Kidney (tissue), 14 donors: ENCODE data around the gene PLEKHA6. TPM values are rescaled to one million over a fixed set of nuclear protein-coding genes. Genes with fewer than 3 reads are reported as not detected.

Source experiments
- DNase-seq, 5 donors: peaks; one replicate each; pipeline ENCODE4 v3.0.0-alpha.2; 2013 to 2020
- FAIRE-seq: peaks from 2 replicates; lab custom pipeline; 2012; peaks lifted over from hg19 to GRCh38; lab: Jason Lieb, UNC
- H3K27ac ChIP-seq, 2 donors: one replicate each; pipeline ENCODE4 v1.7.0; 2013; ENCODE audit warnings: low read depth in 2 of 2, low read length in 2 of 2, inconsistent platforms in 1 of 2
- H3K27me3 ChIP-seq: one replicate; pipeline ENCODE4 v1.7.1; 2013; ENCODE audit warnings: low read length, inconsistent platforms; ENCODE audit not compliant: control insufficient read depth, insufficient read depth
- H3K36me3 ChIP-seq, 3 donors: one replicate each; pipeline versions ENCODE4 v1.7.0 to v1.7.1; 2013; ENCODE audit warnings: low read length in 3 of 3, control low read depth in 1 of 3, inconsistent platforms in 1 of 3; ENCODE audit not compliant: insufficient read depth in 3 of 3, control insufficient read depth in 2 of 3
- H3K4me1 ChIP-seq, 3 donors: one replicate each; pipeline versions ENCODE4 v1.7.0 to v1.7.1; 2013; ENCODE audit warnings: low read length in 3 of 3, inconsistent platforms in 1 of 3, low read depth in 1 of 3; ENCODE audit not compliant: control insufficient read depth in 2 of 3, insufficient read depth in 2 of 3
- H3K4me3 ChIP-seq, 3 donors: one replicate each; pipeline versions ENCODE4 v1.7.0 to v1.8.1; 2013; ENCODE audit warnings: low read length in 3 of 3, control low read depth in 1 of 3, inconsistent platforms in 1 of 3
- H3K9ac ChIP-seq, 3 donors: one replicate each; pipeline versions ENCODE4 v1.7.0 to v1.7.1; 2013; ENCODE audit warnings: low read length in 3 of 3, control low read depth in 1 of 3, inconsistent platforms in 1 of 3
- H3K9me3 ChIP-seq, 3 donors: one replicate each; pipeline versions ENCODE4 v1.7.0 to v1.7.1; 2013; ENCODE audit warnings: low read length in 3 of 3, control low read depth in 1 of 3, inconsistent platforms in 1 of 3; ENCODE audit not compliant: control insufficient read depth in 2 of 3, insufficient read depth in 1 of 3
- intact Hi-C: fragments of 100-400 bp; cut with DNase I; formaldehyde crosslinking; loops from one replicate; pipeline ENCODE4 v1.11.1; 2022
- polyA plus RNA-seq: library from polyadenylated mRNA; stranded (reverse); fragments of 350-450 nt; fragmentation: Illumina TruSeq; extraction: RNeasy Lipid Tissue Mini Kit (QIAGEN cat#74804); gene quantifications from one replicate; pipeline ENCODE4 v1.2.3, GENCODE V29; 2014; ENCODE audit warnings: low read depth, low replicate concordance; ENCODE audit not compliant: insufficient read depth
- total RNA-seq: library from RNA; stranded (reverse); fragmentation: NEBNext Ultra II Directional; extraction: Animal tissue kit (Norgen Biotek cat#: 25700); gene quantifications from one replicate; pipeline ENCODE4 v1.2.1, GENCODE V29; 2021
- TF ChIP-seq, protein P1 (sequence below): IDR thresholded peaks from 3 replicates; pipeline ENCODE4 v1.5.1; 2012; ENCODE audit warnings: mild to moderate bottlenecking, moderate library complexity, borderline replicate concordance; ENCODE audit not compliant: insufficient read depth; ENCODE audit errors: extremely low read depth
- donor health status: control.
- donor health status: control.
- donor health status: control.
- donor health status: control.
- donor health status: control.
- donor health status: DM: yes; HTN: yes; CAD: no.
- donor health status: Normal renal cell carcinoma (clear cell type).

The PLEKHA6 gene
- total and polyA plus RNA-seq, 2 donors from 2014 or later = 17.5 to 65.1 TPM

DNA sequence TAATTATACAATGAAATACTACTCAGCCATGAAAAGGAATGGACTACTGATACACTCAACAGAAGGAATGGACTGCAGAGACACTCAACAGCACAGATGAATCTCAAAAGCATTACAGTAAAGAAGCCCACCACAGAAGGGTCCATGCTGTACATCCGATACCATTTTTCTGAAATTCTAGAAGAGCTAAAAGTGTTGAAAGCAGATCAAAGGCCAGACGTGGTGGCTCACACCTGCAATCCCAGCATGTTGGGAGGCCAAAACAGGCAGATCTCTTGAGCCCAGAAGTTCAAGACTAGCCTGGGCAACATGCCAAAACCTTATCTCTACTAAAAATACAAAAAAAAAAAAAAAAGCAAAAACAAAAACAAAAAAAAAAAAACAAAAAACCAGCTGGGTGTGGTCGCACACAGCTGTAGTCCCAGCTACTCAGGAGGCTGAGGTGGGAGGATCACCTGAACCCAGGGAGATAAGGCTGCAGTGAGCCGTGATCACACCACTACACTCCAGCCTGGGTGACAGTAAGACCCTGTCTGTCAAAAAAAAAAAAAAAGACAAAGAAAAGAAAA, 36.4 kb upstream of the PLEKHA6 start:
- H3K9me3 ChIP-seq = no peaks in the 10 kb centered on the region
- H3K27me3 ChIP-seq = no peaks in the 10 kb centered on the region
- no peak overlapping the region for H3K4me3 ChIP-seq
- intact Hi-C loops = no loop called here
- no peak overlapping the region for H3K27ac ChIP-seq
- FAIRE-seq (no peak), DNase-seq (no peak)
- H3K4me1 ChIP-seq = no peaks in the 10 kb centered on the region
- no peak overlapping the region for H3K9ac ChIP-seq
- TF ChIP-seq, protein P1, sequence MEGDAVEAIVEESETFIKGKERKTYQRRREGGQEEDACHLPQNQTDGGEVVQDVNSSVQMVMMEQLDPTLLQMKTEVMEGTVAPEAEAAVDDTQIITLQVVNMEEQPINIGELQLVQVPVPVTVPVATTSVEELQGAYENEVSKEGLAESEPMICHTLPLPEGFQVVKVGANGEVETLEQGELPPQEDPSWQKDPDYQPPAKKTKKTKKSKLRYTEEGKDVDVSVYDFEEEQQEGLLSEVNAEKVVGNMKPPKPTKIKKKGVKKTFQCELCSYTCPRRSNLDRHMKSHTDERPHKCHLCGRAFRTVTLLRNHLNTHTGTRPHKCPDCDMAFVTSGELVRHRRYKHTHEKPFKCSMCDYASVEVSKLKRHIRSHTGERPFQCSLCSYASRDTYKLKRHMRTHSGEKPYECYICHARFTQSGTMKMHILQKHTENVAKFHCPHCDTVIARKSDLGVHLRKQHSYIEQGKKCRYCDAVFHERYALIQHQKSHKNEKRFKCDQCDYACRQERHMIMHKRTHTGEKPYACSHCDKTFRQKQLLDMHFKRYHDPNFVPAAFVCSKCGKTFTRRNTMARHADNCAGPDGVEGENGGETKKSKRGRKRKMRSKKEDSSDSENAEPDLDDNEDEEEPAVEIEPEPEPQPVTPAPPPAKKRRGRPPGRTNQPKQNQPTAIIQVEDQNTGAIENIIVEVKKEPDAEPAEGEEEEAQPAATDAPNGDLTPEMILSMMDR = no peak
- no peaks in the 10 kb centered on the region for H3K36me3 ChIP-seq

DNA sequence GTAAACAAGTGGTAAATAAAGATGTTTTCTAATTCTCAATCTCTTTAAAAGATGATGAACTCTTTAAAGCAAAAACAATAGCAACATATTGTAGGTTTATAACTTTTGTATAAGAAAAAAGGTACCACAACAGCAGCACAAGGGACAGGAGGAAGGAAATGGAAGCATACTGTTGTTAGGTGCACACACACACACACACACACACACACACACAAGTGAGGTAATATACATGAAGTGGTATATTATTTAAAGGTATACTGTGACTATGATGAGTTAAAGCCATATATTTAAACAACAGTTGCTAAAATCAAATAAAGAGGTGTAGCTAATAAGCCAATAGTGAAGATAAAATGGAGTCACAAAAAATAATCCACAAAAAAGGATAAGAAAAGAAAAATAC, 31.9 kb upstream of the PLEKHA6 start:
- no peaks in the 10 kb centered on the region for H3K27me3 ChIP-seq
- H3K4me1 ChIP-seq = no peaks in the 10 kb centered on the region
- intact Hi-C loops = no loop called here
- DNase-seq (no peak), FAIRE-seq (no peak)
- no peak overlapping the region for H3K9ac ChIP-seq
- no peak overlapping the region for H3K27ac ChIP-seq
- H3K9me3 ChIP-seq = no peaks in the 10 kb centered on the region
- no peak overlapping the region for H3K4me3 ChIP-seq
- H3K36me3 ChIP-seq = no peaks in the 10 kb centered on the region
- TF ChIP-seq, protein P1 = no peak

DNA sequence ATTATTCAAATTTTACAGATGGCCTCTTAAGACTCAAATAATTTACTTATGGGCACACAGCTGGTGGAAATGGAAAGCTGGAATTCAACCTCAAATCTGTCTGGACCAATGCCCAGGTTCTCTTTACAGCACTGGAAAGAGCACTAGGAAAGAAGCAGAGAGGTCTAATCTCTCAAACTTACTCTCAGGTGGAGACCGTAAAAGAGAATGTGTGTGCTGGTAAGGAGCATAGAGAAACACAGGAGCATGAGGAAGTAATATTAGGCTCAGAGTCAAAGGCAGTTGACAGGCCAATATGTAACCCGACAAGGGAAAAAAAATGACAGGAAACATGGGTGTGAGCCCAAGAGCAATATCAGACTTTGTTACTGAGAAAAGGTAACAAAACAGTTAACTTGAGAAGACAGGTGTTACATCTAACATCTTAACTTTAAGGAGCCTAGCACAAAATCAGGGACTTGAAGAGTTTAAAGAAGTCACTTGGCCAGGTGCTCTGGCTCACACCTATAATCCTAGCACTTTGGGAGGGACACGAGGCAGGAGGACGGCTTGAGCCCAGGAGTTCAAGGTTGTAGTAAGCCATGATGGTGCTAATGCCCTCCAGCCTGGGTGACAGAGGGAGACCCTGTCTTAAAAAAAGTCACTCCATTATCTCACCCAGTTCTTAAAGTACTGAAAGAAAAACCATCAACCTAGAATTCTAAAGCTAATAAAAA, 31.2 kb upstream of the PLEKHA6 start:
- Histone ChIP-seq H3K27me3 (no peaks in the 10 kb centered on the region), H3K4me1 (no peaks in the 10 kb centered on the region), H3K36me3 (no peaks in the 10 kb centered on the region), H3K9ac (no peak overlapping the region), H3K9me3 (no peaks in the 10 kb centered on the region), H3K27ac (no peak overlapping the region), H3K4me3 (no peak overlapping the region)
- FAIRE-seq = no peak
- DNase-seq = no peak
- TF ChIP-seq, protein P1 = no peak
- intact Hi-C loops = no loop called here

DNA sequence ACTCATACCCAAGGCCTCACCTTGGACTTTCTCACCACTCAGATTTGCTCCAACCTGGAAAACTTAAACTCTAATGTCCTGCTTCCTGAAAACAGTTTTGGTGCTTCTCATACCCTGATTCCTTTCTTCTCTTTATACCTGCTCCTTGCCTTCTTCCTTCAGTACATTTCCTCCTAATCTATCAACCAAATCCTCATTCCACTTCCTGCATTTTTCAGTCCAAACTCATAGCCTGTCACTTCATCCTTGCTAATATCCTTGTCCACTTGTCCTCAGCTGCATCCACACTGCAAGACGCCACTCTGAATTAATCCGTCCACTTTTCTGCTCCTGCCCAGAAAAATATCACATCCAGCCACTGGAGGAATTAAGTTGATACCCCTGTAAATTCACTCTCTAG, 26.0 kb upstream of the PLEKHA6 start:
- peaks cover 0 to 8% (median 0%) of the 10 kb centered on the region in 3 donors for H3K4me1 ChIP-seq
- H3K27me3 ChIP-seq = no peaks in the 10 kb centered on the region
- no peak overlapping the region for H3K4me3 ChIP-seq
- H3K36me3 ChIP-seq = no peaks in the 10 kb centered on the region
- no peak overlapping the region for H3K27ac ChIP-seq
- intact Hi-C loops = no loop called here
- DNase-seq (no peak), FAIRE-seq (no peak)
- no peak overlapping the region for H3K9ac ChIP-seq
- H3K9me3 ChIP-seq = no peaks in the 10 kb centered on the region
- TF ChIP-seq, protein P1 = no peak
